ENCODE results near the gene CAP2.

- TF ChIP-seq ZNF121 (CRISPR knock-in tag; conservative IDR thresholded peaks at IDR 0.05), result no peak
- TF ChIP-seq HDAC2 (IDR thresholded peaks at IDR 0.05), result no peak
- no peak for TF ChIP-seq ZNF274 (IDR thresholded peaks at IDR 0.05; ENCODE audit: borderline replicate concordance, low read depth, low read length)
- TF ChIP-seq JUND (IDR thresholded peaks at IDR 0.05; ENCODE audit: borderline replicate concordance, low read depth, low read length), result no peak
- no peak for TF ChIP-seq JUND (tag; IDR thresholded peaks at IDR 0.05; ENCODE audit: borderline replicate concordance, low read depth, low read length)
- no peak for TF ChIP-seq CCAR2 (IDR thresholded peaks at IDR 0.05; ENCODE audit: low read depth, low read length)
- TF ChIP-seq, protein P1, sequence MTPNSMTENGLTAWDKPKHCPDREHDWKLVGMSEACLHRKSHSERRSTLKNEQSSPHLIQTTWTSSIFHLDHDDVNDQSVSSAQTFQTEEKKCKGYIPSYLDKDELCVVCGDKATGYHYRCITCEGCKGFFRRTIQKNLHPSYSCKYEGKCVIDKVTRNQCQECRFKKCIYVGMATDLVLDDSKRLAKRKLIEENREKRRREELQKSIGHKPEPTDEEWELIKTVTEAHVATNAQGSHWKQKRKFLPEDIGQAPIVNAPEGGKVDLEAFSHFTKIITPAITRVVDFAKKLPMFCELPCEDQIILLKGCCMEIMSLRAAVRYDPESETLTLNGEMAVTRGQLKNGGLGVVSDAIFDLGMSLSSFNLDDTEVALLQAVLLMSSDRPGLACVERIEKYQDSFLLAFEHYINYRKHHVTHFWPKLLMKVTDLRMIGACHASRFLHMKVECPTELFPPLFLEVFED (CRISPR knock-in tag; conservative IDR thresholded peaks at IDR 0.05), result no peak
- no peak for TF ChIP-seq RBBP5 (IDR thresholded peaks at IDR 0.05; ENCODE audit: borderline replicate concordance, insufficient read depth, low read length, poor library complexity, severe bottlenecking)
- no peak for TF ChIP-seq TBP (optimal IDR thresholded peaks at IDR 0.05; ENCODE audit: low read depth, low read length)
- no peak for TF ChIP-seq ZBED1 (IDR thresholded peaks at IDR 0.05)
- TF ChIP-seq POLR3A (IDR thresholded peaks at IDR 0.05; ENCODE audit: borderline replicate concordance, extremely low read depth, insufficient read depth, insufficient read length), result no peak
Observed at GRCh38 chr6:17413313-17413750, 19.9 kb downstream of the CAP2 start.
